Measurements from ENCODE around the gene PRKCA.
"Not testable (repeated sequence)": the region's sequence is repeated elsewhere in the genome, so short reads cannot be mapped to it uniquely, and the experiment has no call there.

Gene PRKCA

GRCh38 chr17:66354981-66355380, 52.6 kb downstream of the PRKCA start:
- Histone ChIP-seq H3K36me3 (no peaks in the 10 kb centered on the region), H3K27ac (no peak overlapping the region), H3K27me3 (no peaks in the 10 kb centered on the region), H3K4me1 (no peaks in the 10 kb centered on the region), H3K9me3 (no peaks in the 10 kb centered on the region), H3K4me3 (no peak overlapping the region)
- intact Hi-C loops (cut with DNase I; ENCODE audit: low total_unique reads) = no loop called here
- TF ChIP-seq, protein P1, sequence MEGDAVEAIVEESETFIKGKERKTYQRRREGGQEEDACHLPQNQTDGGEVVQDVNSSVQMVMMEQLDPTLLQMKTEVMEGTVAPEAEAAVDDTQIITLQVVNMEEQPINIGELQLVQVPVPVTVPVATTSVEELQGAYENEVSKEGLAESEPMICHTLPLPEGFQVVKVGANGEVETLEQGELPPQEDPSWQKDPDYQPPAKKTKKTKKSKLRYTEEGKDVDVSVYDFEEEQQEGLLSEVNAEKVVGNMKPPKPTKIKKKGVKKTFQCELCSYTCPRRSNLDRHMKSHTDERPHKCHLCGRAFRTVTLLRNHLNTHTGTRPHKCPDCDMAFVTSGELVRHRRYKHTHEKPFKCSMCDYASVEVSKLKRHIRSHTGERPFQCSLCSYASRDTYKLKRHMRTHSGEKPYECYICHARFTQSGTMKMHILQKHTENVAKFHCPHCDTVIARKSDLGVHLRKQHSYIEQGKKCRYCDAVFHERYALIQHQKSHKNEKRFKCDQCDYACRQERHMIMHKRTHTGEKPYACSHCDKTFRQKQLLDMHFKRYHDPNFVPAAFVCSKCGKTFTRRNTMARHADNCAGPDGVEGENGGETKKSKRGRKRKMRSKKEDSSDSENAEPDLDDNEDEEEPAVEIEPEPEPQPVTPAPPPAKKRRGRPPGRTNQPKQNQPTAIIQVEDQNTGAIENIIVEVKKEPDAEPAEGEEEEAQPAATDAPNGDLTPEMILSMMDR (IDR thresholded peaks at IDR 0.05) = no peak
- no peak for DNase-seq

- intact Hi-C loops (cut with DNase I; ENCODE audit: low total_unique reads) = no loop called here
- no peaks in the 10 kb centered on the region for H3K36me3 ChIP-seq
- no peak overlapping the region for H3K4me3 ChIP-seq
- no peaks in the 10 kb centered on the region for H3K27me3 ChIP-seq
- H3K4me1 ChIP-seq = no peaks in the 10 kb centered on the region
- no peaks in the 10 kb centered on the region for H3K9me3 ChIP-seq
- TF ChIP-seq, protein P1 (IDR thresholded peaks at IDR 0.05) = no peak
- no peak overlapping the region for H3K27ac ChIP-seq
- DNase-seq = no peak
Observed at GRCh38 chr17:66355510-66355909, 53.1 kb downstream of the PRKCA start.

- Histone ChIP-seq H3K27me3 (no peaks in the 10 kb centered on the region), H3K4me1 (no peaks in the 10 kb centered on the region), H3K4me3 (no peak overlapping the region), H3K27ac (no peak overlapping the region), H3K9me3 (no peaks in the 10 kb centered on the region), H3K36me3 (no peaks in the 10 kb centered on the region)
- no peak for DNase-seq
- intact Hi-C loops (cut with DNase I; ENCODE audit: low total_unique reads) = no loop called here
- TF ChIP-seq, protein P1 (IDR thresholded peaks at IDR 0.05) = no peak
Observed at GRCh38 chr17:66357037-66357436, 54.6 kb downstream of the PRKCA start.

DNA sequence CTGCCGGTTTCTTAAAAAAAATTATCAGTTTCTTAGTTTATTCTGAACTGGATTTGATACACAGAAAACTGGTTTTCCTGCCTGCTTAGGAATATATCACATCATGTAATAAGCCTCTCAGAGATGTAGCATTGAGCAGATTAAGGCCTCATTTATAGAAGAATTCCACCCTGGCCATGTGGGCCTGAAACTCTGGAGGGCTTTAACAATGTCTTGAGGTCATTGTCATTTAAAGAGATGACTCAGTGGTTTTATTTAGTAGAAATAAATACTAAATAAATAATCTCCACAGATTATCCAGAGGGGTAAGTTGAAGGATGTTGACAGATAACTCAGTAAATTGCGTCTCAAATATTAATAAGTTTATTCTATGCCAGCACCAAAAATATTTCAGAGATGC, 56.9 kb downstream of the PRKCA start:
- no peak overlapping the region for H3K4me3 ChIP-seq
- no peaks in the 10 kb centered on the region for H3K27me3 ChIP-seq
- TF ChIP-seq, protein P1 (IDR thresholded peaks at IDR 0.05) = no peak
- intact Hi-C loops (cut with DNase I; ENCODE audit: low total_unique reads) = no loop called here
- H3K4me1 ChIP-seq = no peaks in the 10 kb centered on the region
- no peaks in the 10 kb centered on the region for H3K9me3 ChIP-seq
- H3K36me3 ChIP-seq = no peaks in the 10 kb centered on the region
- H3K27ac ChIP-seq = no peak overlapping the region
- DNase-seq = no peak

GRCh38 chr17:66360961-66361565, 58.6 kb downstream of the PRKCA start:
- H3K27ac ChIP-seq; H3K4me3 ChIP-seq; H3K27me3 ChIP-seq; H3K36me3 ChIP-seq; H3K9me3 ChIP-seq; intact Hi-C loops (cut with DNase I; ENCODE audit: low total_unique reads); H3K4me1 ChIP-seq; DNase-seq: not testable (repeated sequence)

- TF ChIP-seq, protein P1 (IDR thresholded peaks at IDR 0.05) = no peak
- intact Hi-C loops (cut with DNase I; ENCODE audit: low total_unique reads) = no loop called here
- H3K4me1 ChIP-seq = no peaks in the 10 kb centered on the region
- no peak overlapping the region for H3K4me3 ChIP-seq
- H3K27me3 ChIP-seq = no peaks in the 10 kb centered on the region
- no peaks in the 10 kb centered on the region for H3K36me3 ChIP-seq
- H3K27ac ChIP-seq = no peak overlapping the region
- H3K9me3 ChIP-seq = no peaks in the 10 kb centered on the region
- no peak for DNase-seq
Observed at GRCh38 chr17:66364508-66364907, 62.1 kb downstream of the PRKCA start.

All from tibial artery (tissue), 4 donors.